Measurements from ENCODE around the gene ZSWIM9. TPM values are rescaled to one million over a fixed set of nuclear protein-coding genes. Genes with fewer than 3 reads are reported as not detected.
"Not testable (repeated sequence)": the region's sequence is repeated elsewhere in the genome, so short reads cannot be mapped to it uniquely, and the experiment has no call there.

ZSWIM9 gene
- total RNA-seq, 1 donor from 2014 or later: 6.6 TPM

- DNase-seq (ENCODE audit: missing footprints) (no peak), ATAC-seq (no peak)
- intact Hi-C loops (cut with DNase I): loop anchor here (10.0 kb wide), 1 partner anchor 51 kb away; the partner anchor contains the start of gene CARD8
Measured at GRCh38 chr19:48203222-48203793, 32.8 kb downstream of the ZSWIM9 start.

- peak; percentile 100 for ATAC-seq
- peak; percentile 96 for DNase-seq (ENCODE audit: missing footprints)
- intact Hi-C loops (cut with DNase I): loop anchor here (10.0 kb wide), 1 partner anchor 51 kb away; the partner anchor contains the start of gene CARD8
Measured at GRCh38 chr19:48203794-48204628, 33.5 kb downstream of the ZSWIM9 start.

- no peak for DNase-seq (ENCODE audit: missing footprints)
- intact Hi-C loops (cut with DNase I): loop anchor here (10.0 kb wide), 1 partner anchor 48 kb away; the partner anchor contains the start of gene CARD8
- ATAC-seq: no peak
Measured at GRCh38 chr19:48206397-48207093, 36.1 kb downstream of the ZSWIM9 start.

- DNase-seq (ENCODE audit: missing footprints) (no peak), ATAC-seq (no peak)
- intact Hi-C loops (cut with DNase I): no loop called here
Measured at GRCh38 chr19:48210005-48210404, 39.5 kb downstream of the ZSWIM9 start.

GRCh38 chr19:48213959-48214358 lies 43.5 kb downstream of the ZSWIM9 start:
- intact Hi-C loops (cut with DNase I): no loop called here
- ATAC-seq (no peak), DNase-seq (ENCODE audit: missing footprints) (no peak)

- DNase-seq (ENCODE audit: missing footprints) (no peak), ATAC-seq (no peak)
- intact Hi-C loops (cut with DNase I): no loop called here
Measured at GRCh38 chr19:48216933-48217332, 46.5 kb downstream of the ZSWIM9 start.

- ATAC-seq (no peak), DNase-seq (ENCODE audit: missing footprints) (no peak)
- intact Hi-C loops (cut with DNase I): no loop called here
Measured at GRCh38 chr19:48218997-48219396, 48.5 kb downstream of the ZSWIM9 start.

- ATAC-seq; DNase-seq (ENCODE audit: missing footprints); intact Hi-C loops (cut with DNase I): not testable (repeated sequence)
Measured at GRCh38 chr19:48220784-48221183, 50.3 kb downstream of the ZSWIM9 start.

GRCh38 chr19:48221628-48222027 lies 51.1 kb downstream of the ZSWIM9 start:
- no peak for ATAC-seq
- intact Hi-C loops (cut with DNase I): no loop called here
- no peak for DNase-seq (ENCODE audit: missing footprints)

GRCh38 chr19:48230555-48231129 lies 60.2 kb downstream of the ZSWIM9 start:
- intact Hi-C loops (cut with DNase I): no loop called here
- ATAC-seq: no peak
- DNase-seq (ENCODE audit: missing footprints): no peak

GRCh38 chr19:48237057-48237456 lies 66.6 kb downstream of the ZSWIM9 start:
- ATAC-seq (no peak), DNase-seq (ENCODE audit: missing footprints) (no peak)
- intact Hi-C loops (cut with DNase I): no loop called here

- intact Hi-C loops (cut with DNase I): no loop called here
- ATAC-seq (no peak), DNase-seq (ENCODE audit: missing footprints) (no peak)
Measured at GRCh38 chr19:48239120-48239519, 68.6 kb downstream of the ZSWIM9 start.

- ATAC-seq (no peak), DNase-seq (ENCODE audit: missing footprints) (no peak)
Measured at GRCh38 chr19:48239582-48240141, 69.2 kb downstream of the ZSWIM9 start.

GRCh38 chr19:48241771-48242170 lies 71.3 kb downstream of the ZSWIM9 start:
- not testable (repeated sequence) for ATAC-seq

More at GRCh38 chr19:48239582-48240141, 69.2 kb downstream of the ZSWIM9 start:
- intact Hi-C loops (cut with DNase I): no loop called here

GRCh38 chr19:48244281-48244680 lies 73.8 kb downstream of the ZSWIM9 start:
- intact Hi-C loops (cut with DNase I): no loop called here
- no peak for ATAC-seq

More at GRCh38 chr19:48241771-48242170, 71.3 kb downstream of the ZSWIM9 start:
- DNase-seq (ENCODE audit: missing footprints); intact Hi-C loops (cut with DNase I): not testable (repeated sequence)

GRCh38 chr19:48246101-48246500 lies 75.6 kb downstream of the ZSWIM9 start:
- DNase-seq (ENCODE audit: missing footprints) (no peak), ATAC-seq (no peak)
- intact Hi-C loops (cut with DNase I): no loop called here

More at GRCh38 chr19:48244281-48244680, 73.8 kb downstream of the ZSWIM9 start:
- no peak for DNase-seq (ENCODE audit: missing footprints)

GRCh38 chr19:48247212-48247611 lies 76.7 kb downstream of the ZSWIM9 start:
- DNase-seq (ENCODE audit: missing footprints) (no peak), ATAC-seq (no peak)
- intact Hi-C loops (cut with DNase I): no loop called here
